SK-N-MC (cell line): ENCODE measurements around the gene PCSK2.

ENCODE experiments used
- EZH2 ChIP-seq: fragments of 200-600 bp; sonication (generic); IDR thresholded peaks from one replicate; pipeline ENCODE4 v1.6.1; 2017; ENCODE audit warnings: antibody characterized with exemption
- FOXP2 ChIP-seq: optimal IDR thresholded peaks from 2 replicates; pipeline ENCODE3; 2011; ENCODE audit warnings: mild to moderate bottlenecking, moderate library complexity; ENCODE audit not compliant: insufficient read depth; ENCODE audit errors: extremely low read length, control extremely low read depth
- POLR2AphosphoS5 ChIP-seq: IDR thresholded peaks from 2 replicates; pipeline ENCODE4 v1.6.1; 2012; ENCODE audit warnings: mild to moderate bottlenecking, low read depth, low read length, borderline replicate concordance

DNA sequence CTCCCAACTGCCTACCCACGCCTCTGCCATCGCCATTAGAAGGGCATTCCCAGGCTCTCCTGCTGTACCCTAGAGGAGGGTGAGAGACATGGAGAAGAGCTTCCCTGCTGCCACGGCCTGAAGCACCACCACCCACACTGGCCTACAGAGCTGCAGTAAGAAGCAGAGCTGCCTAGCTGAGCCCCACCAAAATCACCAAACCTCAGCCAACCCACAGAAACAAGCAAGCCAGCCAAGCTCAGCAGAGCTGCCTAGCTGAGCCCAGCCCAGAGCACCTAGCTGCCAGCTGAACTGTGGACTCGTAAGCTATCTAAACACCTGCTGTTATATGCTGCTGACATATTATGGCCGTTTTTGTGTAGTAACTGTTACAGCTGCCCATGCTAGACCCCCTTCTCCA, 149.2 kb downstream of the PCSK2 start:
- TF ChIP-seq EZH2, result no peak
- no peak for TF ChIP-seq POLR2AphosphoS5
- TF ChIP-seq FOXP2, result no peak
